IPS-NIHi7 (cell line): Measurements from ENCODE around the gene FHIT.

Experiments
- DNase-seq: peaks from one replicate; pipeline ENCODE4 v3.0.0; 2012; ENCODE audit warnings: mixed read lengths; ENCODE audit errors: extremely low spot score

FHIT gene

DNA sequence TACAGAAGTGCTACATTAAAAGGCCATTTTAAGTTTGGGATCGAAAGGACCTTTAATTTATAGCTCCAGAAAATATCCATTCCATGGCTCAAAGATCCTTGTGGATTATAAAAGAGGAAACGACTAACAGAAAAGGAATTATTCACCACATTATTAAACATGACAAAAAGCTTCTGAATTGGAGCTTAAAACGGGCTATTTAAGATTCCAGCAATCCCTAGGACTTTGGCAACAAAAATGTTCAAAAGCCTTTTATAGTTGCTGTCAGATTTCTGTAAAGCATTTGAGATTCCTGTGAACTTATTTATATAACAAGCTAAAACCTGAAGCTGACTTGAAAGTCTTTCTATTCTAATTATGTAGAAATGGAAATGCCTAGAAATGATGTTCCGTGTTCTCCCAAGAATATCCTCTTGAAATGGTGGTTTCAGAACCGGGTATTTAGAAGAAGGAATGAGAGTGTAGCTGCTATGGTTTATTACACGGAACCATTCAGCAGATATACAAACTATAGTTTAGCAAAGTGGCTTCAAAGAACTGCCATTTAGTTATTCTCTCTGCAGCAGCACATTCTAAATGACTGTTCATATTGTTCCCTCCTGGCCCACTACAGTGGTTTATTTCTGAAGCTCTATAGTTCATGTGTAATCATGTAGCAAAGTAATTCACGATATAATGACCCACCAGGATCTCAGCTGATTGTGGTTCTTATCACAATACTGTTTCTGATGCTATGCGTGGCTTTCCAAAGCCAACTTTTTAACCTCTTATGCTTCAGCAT lies 961.7 kb downstream of the FHIT start:
- no peak for DNase-seq

DNA sequence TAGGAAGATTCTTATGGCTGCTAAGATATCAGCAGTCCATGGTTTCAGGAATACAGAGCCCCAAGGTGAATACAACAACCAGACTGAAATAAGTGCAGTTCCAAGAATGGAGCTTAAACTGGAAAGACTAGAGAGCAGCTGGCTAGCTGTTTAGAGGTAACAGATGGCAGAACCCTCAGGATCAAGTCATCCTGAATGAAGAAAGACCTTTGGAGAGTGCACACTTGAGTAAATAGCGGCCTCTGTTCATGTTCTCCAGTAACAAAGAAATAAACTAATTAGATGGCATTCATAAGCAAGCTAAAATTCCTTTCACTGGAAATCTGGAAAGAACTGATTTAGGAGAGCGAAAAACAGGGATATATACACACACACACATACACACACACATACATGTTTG lies 968.4 kb downstream of the FHIT start:
- no peak for DNase-seq

DNA sequence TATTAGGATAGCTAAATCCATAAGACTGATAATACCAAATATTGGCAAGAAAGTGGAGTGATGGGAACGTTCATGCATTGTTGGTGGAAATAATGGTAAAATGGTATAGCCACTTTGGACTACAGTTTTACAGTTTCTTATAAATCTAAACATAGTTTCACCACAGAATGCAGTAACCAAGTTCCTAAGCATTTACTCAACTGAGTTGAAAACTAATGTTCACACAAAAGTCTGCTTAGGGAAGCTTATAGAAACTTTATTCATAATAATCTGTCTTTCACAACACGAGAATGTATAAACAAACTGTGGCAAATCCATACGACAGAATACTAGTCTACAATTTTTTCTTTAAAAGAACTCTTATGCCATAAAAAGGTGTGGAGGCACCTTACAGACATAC lies 969.3 kb downstream of the FHIT start:
- DNase-seq = no peak

DNA sequence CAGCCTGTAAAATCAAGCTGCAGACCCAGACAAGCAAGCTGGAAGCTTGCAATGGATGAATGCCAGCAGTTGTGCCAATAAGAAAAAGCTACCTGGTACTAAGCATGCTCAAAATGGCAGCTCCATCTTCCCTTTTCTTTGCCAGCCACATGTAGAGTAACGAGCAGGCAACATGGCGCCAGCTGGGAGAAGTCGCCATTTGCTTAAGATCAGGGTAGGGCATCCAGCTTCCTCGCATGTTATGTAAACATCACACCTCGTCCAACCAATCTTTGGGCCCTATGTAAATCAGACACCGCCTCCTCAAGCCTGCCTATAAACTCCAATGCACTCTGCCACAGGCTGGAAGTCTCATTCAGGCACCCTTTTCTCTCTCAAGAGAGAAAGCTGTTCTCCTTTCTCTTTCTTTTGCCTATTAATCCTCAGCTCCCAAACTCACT lies 973.9 kb downstream of the FHIT start:
- no peak for DNase-seq

DNA sequence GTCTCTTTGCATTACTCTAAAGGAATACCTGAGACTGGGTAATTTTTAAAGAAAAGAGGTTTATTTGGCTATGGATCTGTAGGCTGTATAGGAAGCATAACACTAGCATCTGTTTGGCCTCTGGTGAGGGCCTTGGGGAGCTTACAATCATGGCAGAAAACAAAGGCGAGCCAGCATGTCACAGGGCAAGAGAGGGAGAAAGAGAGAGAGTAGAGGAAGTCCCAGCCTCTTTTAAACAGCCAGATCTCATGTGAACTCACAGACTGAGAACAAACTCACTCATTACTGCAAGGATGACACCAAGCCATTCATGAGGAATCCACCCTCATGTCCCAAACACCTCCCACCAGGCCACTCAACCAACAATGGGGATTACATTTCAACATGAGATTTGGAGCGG lies 974.6 kb downstream of the FHIT start:
- no peak for DNase-seq

DNA sequence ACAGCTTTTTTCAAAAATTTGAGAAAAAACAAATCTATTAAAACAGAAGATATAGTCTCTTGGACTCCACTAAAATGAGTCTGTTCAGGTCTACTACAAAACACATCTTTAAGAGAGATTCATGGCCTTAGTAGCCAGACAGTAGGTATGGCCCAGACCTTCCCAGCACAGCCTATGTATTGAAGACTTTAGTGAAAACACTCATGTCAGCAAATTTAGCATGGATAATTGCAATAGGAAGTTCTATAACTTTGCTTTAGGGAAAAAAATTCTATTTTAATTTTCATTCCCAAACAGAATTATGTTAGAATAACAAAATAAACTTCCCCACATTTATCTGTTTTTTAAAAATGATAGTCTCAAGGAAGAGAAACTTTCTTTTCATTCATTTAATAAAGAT lies 976.6 kb downstream of the FHIT start:
- no peak for DNase-seq

DNA sequence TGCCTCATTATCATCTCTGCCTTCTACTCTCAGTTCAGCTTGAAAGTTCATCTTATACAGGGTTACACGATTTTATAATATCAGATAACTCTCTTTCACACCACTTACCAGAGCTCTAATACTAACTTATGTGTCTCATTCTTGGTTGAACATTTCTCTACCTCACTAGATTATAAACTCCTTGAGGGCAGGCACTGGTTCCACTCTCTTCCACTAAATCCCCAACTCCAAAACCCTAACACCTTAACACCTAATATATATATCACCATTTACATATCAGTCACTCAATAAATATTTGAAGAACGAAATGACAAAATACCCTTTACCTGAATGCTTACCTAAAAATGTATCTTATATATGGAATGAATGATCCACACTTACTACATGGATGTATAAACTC lies 977.2 kb downstream of the FHIT start:
- no peak for DNase-seq

DNA sequence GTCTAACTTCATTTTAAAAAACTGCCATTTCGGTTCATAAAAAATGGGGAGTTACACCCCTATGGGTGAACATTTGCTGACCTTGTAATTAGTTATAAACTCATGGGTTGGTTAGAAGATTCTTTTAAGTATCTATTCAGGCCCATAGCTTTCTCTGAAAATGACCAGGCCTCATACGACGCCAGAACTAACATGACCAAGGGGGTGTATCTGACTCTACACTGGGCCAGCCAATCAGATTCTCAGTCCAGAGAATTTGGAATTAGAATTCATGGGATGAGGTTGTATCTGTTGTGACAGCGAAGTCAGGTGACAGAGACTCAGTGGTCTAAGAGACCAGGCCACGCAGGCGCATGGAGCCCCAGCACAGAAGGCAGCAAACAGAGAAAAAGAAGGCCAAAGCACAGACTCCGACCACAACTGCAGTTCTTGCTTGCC lies 981.4 kb downstream of the FHIT start:
- DNase-seq = no peak

DNA sequence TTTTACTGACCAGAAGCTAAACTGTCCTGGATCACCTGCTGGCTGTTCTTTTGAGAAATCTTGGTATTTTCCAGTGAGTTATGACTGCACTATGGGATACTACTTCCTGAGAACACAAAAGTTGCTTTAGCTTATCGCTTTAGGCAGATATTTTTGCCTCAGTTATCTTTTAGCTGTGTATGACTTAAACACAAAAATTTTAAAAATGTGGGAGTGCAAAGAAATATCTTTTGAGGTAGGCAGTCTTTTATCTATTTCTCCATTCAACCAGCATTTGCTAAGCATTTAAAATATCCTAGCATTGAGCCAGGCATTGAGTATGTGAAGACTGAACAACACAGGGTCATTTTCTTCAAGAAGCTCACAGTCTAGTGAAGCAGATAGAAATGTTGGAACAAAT lies 981.9 kb downstream of the FHIT start:
- no peak for DNase-seq

DNA sequence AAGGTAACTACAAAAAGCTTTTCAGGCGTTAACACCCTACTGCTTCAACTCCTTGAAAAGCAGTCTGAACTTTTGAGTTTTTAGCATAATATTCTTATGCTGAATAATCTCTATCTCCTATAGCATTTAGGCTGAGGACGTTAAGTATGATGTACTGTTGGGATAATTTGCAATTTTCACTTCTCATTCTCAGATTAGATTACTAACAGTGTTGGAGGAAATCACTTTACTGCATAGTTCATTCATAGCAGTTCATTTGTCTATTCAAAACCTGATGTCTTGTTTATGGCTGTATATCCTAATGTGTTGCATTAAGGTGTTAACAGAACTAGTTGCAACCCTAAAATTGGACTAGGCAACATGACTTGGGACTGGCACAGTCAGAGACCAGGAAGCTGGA lies 983.1 kb downstream of the FHIT start:
- no peak for DNase-seq

DNA sequence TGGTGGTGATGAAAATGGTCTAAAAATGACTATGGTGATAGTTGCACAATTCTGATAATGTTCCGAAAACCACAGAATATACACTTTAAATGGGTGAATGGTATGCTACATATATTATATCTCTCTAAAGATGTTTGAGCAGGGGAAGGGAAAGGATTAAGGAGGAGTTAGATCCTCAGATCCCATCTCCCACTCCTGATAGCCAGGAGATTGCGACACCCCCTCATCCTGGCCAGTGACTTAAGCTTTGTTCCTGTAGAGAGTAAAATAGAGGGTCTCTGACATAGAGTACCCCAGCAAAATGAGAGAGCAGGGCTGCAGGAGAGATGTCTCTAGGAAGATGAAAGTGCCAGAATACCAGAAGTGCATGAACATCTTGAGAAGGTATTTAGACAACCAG lies 984.8 kb downstream of the FHIT start:
- DNase-seq = no peak

DNA sequence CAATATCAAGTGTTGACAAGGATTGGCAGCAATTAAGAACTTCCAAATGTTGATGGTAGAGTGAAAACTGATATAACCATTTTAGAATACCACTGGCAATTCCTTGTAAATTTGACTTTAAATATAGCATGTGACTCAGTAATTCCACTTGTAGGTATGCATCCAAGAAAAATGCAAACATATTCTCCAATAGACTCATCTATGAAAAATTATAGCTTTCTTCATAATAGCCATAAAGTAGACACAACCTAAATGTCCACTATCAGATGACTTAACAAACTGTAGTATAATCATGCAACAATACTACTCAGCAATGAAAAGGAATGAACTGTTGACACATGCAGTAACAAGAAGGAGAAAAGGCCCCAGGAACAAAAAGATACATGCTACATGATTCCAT lies 988.1 kb downstream of the FHIT start:
- no peak for DNase-seq

DNA sequence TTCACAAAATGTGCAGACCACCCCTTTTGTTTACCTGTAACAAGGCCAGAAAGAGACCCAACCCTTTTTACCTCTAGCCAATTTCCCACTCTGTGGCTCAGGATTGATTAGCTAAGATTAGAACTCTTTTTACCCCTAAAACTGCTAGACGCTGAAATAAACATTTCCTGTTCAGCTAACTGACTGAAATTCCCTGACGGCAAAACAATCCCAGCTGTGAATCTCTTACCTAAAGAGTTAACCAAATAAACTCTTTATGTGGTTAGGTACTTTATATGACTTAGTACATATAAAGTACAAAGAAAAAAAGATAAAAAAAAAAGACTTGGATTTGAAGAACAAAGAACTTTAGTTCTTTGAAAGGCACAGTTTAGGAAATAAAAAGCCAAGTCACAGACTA lies 988.7 kb downstream of the FHIT start:
- DNase-seq = no peak

DNA sequence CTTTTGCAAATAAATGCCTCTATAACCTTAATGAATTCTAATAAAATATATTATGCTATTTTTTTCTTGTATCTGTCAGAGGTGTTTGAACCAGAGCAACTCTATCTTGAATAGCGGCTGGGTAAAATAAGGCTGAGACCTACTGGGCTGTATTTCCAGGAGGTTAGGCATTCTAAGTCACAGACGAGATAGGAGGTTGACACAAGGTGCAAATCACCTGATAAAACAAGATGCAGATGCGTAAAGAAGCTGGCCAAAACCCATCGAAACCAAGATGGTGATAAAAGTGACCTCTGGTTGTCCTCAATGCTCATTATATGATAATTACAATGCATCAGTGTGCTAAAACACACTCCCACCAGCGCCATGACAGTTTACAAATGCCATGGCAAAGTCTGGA lies 990.7 kb downstream of the FHIT start:
- no peak for DNase-seq

DNA sequence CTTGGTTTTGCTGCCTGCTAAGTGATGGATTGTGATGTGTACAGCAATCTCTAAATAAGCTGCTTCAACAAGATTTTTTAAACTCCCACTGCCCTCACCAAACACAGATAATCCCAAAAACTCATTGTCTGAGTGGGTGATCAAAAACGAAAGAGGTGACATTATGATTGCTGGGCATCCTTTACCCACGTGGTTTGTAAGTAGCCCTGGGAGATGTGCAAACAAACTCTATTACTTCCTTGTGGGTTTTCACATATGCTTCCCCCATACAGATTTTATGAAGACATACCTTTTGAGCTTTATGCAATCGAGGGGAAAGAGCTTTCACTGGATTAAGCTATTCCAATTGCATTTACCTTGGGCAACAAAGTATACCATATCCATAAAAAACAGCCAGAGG lies 1000.4 kb downstream of the FHIT start:
- no peak for DNase-seq

DNA sequence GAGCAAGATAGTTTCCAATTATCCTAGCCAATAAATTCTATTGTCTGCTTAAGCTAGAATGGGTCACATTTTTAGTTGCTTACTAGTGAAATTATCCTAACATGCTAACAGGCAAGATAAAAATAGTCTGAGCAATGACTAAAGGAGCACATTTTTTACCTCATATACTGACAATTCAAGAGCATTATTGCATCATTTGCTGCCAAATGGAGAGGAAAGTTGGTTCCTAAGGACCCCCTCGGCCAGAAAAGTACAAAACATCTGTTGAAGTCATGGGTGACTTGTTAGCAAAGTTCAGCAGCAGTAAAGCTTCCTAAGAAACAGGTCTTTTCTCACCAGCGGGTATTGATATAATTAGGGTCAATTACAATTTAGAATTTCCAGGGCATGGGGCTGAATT lies 1001.0 kb downstream of the FHIT start:
- DNase-seq = no peak

DNA sequence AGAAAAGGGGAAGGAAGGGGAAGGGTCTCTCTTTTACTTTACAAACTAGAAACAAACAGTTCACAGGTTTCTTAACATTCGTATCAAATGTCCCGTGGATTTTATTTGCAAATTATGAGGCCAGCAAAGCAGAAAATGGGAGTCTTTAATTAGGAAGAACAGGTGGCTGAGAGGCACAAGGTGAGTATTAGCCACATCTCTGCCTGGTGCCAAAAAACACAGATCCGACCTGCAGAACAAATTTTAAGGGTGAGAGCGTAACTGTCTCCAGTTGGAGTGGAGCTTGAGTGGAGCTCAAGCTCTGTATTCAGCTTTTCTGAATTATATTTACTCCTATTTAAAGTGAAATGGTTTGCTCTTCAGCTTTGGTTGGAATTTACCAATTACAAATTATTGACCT lies 1004.9 kb downstream of the FHIT start:
- DNase-seq = no peak

DNA sequence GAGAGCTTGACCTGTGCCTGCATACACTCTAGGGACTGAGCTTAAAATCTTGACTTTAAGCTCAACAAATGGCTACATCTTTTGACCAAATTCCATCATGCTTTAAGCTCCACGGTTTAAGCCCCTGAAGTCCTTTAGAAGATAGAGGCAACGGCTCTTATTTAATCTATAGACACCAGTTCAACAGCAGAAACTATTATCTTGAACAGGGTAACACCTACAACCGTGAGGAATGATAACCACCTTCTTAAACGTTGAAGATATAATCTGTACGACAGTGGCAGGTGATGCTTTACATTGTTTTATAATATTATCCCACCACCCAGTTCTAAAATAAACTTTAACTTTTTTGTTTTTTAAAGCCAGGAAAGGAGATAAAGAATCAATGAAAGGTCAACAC lies 1007.8 kb downstream of the FHIT start:
- DNase-seq = no peak

DNA sequence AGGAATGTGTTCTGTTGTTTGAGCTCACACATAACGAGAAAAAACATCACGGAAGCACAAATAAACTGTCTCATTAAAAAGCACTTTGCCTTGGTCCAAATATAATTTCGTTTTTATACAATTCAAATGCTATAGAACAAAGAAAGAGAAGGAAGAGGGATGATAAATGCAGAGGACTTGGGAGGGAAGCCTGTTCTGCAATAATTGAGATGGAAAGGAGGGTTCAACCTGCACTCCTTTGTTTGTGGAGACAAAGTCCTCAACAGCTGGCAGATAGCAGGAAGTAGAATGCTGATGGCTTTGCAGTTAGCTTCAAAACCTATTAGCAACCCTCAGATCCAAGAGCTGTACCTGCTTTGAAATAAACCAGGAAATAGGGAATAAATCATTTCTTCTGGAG lies 1010.8 kb downstream of the FHIT start:
- peak; percentile 23 for DNase-seq

DNA sequence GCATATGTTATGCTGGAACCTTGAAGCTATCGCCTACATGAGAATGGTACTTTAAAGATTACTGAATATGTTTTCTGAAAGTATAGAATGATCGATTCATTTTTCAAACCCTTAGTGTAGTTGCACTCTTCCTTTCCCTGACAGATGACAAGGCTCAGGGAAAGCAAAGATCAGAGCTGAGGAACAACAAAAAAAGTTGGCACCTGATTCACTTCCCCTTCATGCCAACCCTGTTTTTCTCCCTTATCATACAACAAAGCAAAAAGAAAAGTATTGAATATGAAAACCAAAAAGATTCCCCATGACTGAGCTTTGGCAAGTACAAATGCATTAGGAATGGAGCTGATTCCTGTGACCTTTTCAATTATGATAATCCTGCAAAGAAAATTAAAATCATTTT lies 1012.7 kb downstream of the FHIT start:
- no peak for DNase-seq

DNA sequence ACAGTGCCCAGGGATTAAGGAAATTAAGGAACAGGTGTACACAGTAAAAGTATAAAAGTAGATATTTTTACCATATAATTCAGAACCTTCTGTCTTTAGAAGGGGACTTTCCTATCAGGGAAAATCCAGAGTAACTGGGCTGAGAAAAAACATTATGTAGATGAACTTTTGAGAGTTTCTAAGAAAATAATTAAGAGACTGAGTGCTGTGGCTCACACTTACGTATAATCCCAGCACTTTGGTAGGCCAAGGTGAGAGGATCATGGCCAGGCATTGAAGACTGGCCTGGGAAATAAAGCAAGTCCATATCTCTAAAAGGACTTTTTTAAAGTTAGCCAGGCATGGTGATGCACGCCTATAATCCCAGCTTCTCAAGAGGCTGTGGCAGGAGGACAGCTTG lies 1021.8 kb downstream of the FHIT start:
- DNase-seq = no peak

DNA sequence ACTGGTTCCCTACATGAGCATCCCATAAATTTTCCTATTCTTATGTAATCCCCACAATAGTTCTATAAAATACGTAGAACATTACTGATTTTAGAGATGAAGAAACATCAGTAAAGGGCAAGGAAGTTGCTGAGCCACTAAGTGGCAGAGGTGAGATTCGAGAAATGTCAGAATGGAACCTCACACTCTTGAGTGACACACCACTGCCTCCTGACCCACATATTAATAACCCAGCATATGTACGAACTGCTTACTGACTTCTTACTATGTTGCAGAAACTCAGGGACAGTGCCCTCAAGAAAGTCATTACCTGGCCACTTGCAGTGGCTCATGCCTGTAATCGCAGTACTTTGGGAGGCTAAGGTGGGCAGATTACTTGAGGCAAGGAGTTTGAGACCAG lies 1022.4 kb downstream of the FHIT start:
- no peak for DNase-seq

DNA sequence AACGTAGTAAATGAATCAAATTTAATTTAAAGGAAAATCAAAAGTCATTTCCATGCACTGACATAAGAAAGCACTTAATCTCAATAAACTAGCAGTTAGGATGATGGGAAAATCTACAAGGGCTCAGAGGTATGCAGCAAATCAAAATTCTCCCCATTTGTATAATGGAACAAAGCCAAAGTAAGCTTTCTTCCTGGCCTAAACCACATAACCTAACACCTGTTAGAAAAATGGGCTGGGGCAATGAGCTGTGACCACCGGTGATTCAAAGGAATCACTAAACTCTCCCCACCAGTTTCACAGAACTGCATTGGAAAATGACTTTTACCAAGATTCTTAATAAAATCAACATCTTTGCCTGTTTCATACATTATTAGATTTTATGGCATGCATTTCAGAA lies 1024.3 kb downstream of the FHIT start:
- no peak for DNase-seq

DNA sequence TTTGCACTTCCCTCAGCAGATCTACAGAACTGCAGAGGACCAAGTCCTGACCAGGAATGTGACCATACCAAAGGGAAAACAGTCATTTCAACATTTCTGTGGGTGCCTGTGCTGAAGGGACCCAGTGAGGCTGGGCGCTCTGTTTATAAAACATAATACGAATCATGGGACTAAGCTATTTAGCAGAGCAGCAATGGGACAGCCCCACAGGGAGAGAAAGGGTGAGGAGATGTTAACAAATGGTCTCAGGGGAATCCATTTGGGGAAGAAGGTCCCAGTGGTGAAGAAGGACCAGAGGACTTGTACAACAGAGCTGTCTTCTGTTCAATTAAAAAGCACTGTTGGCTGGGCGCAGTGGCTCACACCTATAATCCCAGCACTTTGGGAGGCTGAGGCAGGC lies 1025.4 kb downstream of the FHIT start:
- DNase-seq = no peak
